NB4 (cell line): Measurements from ENCODE around the gene IL13.

Source experiments
- MYC ChIP-seq: IDR thresholded peaks from 2 replicates; pipeline ENCODE4 v1.6.1; 2011; ENCODE audit warnings: low read depth, low read length
- POLR2A ChIP-seq: IDR thresholded peaks from 2 replicates; pipeline ENCODE4 v1.6.1; 2011; ENCODE audit warnings: mild to moderate bottlenecking; ENCODE audit not compliant: insufficient read length; ENCODE audit errors: extremely low read depth
- TF ChIP-seq, protein P1 (sequence below): IDR thresholded peaks from 2 replicates; pipeline ENCODE4 v1.6.1; 2011; ENCODE audit warnings: low read depth, low read length
- TF ChIP-seq, protein P2 (sequence below): IDR thresholded peaks from one replicate; pipeline ENCODE4 v1.5.1; 2012; ENCODE audit warnings: low read depth, low read length

DNA sequence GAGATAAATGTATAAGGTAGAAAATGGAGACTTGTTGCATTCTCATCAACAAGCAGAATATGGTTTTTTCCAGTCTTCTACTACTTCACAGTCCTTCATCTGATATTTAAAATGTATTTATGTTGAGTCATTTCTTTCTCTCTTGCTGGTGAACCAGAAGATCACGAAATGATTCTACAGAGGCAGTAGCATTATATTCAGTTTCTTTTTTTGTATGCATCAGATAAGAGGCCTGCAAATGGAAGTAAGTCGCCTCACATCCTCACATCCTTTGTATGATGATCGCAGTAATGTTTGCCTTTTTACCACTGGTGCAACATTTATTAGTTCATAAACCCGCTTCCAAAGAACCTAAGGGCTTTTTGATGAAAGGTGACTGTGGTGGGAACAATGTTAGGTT, 22.1 kb upstream of the IL13 start:
- TF ChIP-seq, protein P1, sequence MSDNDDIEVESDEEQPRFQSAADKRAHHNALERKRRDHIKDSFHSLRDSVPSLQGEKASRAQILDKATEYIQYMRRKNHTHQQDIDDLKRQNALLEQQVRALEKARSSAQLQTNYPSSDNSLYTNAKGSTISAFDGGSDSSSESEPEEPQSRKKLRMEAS: no peak
- TF ChIP-seq, protein P2, sequence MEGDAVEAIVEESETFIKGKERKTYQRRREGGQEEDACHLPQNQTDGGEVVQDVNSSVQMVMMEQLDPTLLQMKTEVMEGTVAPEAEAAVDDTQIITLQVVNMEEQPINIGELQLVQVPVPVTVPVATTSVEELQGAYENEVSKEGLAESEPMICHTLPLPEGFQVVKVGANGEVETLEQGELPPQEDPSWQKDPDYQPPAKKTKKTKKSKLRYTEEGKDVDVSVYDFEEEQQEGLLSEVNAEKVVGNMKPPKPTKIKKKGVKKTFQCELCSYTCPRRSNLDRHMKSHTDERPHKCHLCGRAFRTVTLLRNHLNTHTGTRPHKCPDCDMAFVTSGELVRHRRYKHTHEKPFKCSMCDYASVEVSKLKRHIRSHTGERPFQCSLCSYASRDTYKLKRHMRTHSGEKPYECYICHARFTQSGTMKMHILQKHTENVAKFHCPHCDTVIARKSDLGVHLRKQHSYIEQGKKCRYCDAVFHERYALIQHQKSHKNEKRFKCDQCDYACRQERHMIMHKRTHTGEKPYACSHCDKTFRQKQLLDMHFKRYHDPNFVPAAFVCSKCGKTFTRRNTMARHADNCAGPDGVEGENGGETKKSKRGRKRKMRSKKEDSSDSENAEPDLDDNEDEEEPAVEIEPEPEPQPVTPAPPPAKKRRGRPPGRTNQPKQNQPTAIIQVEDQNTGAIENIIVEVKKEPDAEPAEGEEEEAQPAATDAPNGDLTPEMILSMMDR: no peak
- TF ChIP-seq POLR2A (no peak), MYC (no peak)
